ENCODE measurements around the gene FAM184B.

- TF ChIP-seq, protein P1, sequence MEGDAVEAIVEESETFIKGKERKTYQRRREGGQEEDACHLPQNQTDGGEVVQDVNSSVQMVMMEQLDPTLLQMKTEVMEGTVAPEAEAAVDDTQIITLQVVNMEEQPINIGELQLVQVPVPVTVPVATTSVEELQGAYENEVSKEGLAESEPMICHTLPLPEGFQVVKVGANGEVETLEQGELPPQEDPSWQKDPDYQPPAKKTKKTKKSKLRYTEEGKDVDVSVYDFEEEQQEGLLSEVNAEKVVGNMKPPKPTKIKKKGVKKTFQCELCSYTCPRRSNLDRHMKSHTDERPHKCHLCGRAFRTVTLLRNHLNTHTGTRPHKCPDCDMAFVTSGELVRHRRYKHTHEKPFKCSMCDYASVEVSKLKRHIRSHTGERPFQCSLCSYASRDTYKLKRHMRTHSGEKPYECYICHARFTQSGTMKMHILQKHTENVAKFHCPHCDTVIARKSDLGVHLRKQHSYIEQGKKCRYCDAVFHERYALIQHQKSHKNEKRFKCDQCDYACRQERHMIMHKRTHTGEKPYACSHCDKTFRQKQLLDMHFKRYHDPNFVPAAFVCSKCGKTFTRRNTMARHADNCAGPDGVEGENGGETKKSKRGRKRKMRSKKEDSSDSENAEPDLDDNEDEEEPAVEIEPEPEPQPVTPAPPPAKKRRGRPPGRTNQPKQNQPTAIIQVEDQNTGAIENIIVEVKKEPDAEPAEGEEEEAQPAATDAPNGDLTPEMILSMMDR (IDR thresholded peaks at IDR 0.05) = no peak
- no peak for TF ChIP-seq POLR2AphosphoS5 (IDR thresholded peaks at IDR 0.05)
- TF ChIP-seq POLR2A (IDR thresholded peaks at IDR 0.05) = no peak
- TF ChIP-seq EP300 (IDR thresholded peaks at IDR 0.05; ENCODE audit: low read depth) = no peak
Measured at GRCh38 chr4:17587094-17587822, 194.2 kb downstream of the FAM184B start.

All from transverse colon (tissue), 4 donors.